Measurements from ENCODE around the gene FDCSP. TPM values are rescaled to one million over a fixed set of nuclear protein-coding genes. Genes with fewer than 3 reads are reported as not detected.

FDCSP gene
- total RNA-seq, 1 experiment from 2014 or later, result not detected

- intact Hi-C loops (cut with micrococcal nuclease; ENCODE audit: unreplicated experiment), result no loop called here
- no TSS peak for BruUV-seq (replicated peaks)
- H3K79me2 ChIP-seq (ENCODE audit: low read depth), result no peaks in the 10 kb centered on the region
These were observed 17.2 kb downstream of the FDCSP start for GRCh38 chr4:70243091-70243490.

DNA sequence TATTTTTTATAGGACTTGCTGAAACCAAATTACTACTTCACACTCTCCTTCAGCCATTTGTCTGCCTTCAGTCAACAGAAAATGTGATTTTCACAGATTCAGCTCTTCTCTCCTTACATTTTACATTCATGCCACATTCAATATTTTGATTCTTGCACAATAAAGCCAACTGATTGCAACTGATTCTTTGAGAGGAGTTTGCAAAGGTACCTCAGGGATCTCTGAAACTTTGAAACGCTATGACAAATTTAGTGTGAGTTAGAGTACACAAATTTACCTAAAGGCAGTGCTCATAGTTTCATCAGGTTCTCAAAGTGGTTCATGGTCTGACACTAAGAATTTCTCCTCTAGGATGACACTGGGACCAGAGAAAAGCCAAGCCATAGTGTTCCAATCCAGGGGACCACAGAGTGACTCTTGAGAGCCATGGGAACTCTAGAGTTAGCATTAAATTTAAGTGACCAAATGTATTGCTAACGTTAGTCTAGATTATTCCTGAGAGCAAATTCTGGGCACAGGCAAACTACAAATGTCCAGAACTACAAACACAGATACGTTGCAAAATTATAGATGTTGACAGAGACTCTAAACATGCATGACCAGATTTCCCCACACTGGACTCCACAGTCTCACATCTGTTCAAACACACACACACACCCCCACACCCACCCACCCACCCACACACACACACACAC lies 25.5 kb downstream of the FDCSP start:
- Histone ChIP-seq H2AFZ (no peak overlapping the region), H3K9me2 (ENCODE audit: insufficient read depth) (no peaks in the 10 kb centered on the region), H4K20me1 (ENCODE audit: insufficient read depth) (no peaks in the 10 kb centered on the region), H3K4me1 (replicated peaks; ENCODE audit: insufficient read depth) (no peaks in the 10 kb centered on the region), H3K27me3 (ENCODE audit: insufficient read depth, low read depth) (no peaks in the 10 kb centered on the region), H3F3A (ENCODE audit: insufficient read depth, low read depth) (no peaks in the 10 kb centered on the region), H3K27ac (no peak overlapping the region), H3K9me3 (ENCODE audit: insufficient read depth, low read depth) (no peaks in the 10 kb centered on the region), H3K36me3 (ENCODE audit: low read depth) (no peaks in the 10 kb centered on the region), H3K4me3 (no peak overlapping the region), H3K79me2 (ENCODE audit: low read depth) (no peaks in the 10 kb centered on the region), H3K4me2 (no peak overlapping the region)
- TF ChIP-seq EZH2 (IDR thresholded peaks at IDR 0.05; ENCODE audit: low read depth) (no peak), CTCF (conservative IDR thresholded peaks at IDR 0.05) (no peak)
- BruUV-seq (replicated peaks), result no TSS peak
- POLR2A ChIA-PET (ENCODE audit: unreplicated experiment), result no interaction called here
- CTCF ChIA-PET, result no interaction called here
- intact Hi-C loops (cut with micrococcal nuclease; ENCODE audit: unreplicated experiment), result no loop called here
- no peak for DNase-seq

More at GRCh38 chr4:70243091-70243490, 17.2 kb downstream of the FDCSP start:
- TF ChIP-seq CTCF (conservative IDR thresholded peaks at IDR 0.05) (no peak), EZH2 (IDR thresholded peaks at IDR 0.05; ENCODE audit: low read depth) (no peak)
- H3K27me3 ChIP-seq (ENCODE audit: insufficient read depth, low read depth), result no peaks in the 10 kb centered on the region
- H3K27ac ChIP-seq, result no peak overlapping the region
- CTCF ChIA-PET, result no interaction called here
- no peaks in the 10 kb centered on the region for H3K9me2 ChIP-seq (ENCODE audit: insufficient read depth)
- no peaks in the 10 kb centered on the region for H3F3A ChIP-seq (ENCODE audit: insufficient read depth, low read depth)
- H3K4me2 ChIP-seq, result no peak overlapping the region
- no peaks in the 10 kb centered on the region for H3K9me3 ChIP-seq (ENCODE audit: insufficient read depth, low read depth)
- no peaks in the 10 kb centered on the region for H3K36me3 ChIP-seq (ENCODE audit: low read depth)
- H3K4me1 ChIP-seq (replicated peaks; ENCODE audit: insufficient read depth), result no peaks in the 10 kb centered on the region
- no peak overlapping the region for H2AFZ ChIP-seq
- no peaks in the 10 kb centered on the region for H4K20me1 ChIP-seq (ENCODE audit: insufficient read depth)
- H3K4me3 ChIP-seq, result no peak overlapping the region
- DNase-seq, result no peak
- POLR2A ChIA-PET (ENCODE audit: unreplicated experiment), result no interaction called here

DNA sequence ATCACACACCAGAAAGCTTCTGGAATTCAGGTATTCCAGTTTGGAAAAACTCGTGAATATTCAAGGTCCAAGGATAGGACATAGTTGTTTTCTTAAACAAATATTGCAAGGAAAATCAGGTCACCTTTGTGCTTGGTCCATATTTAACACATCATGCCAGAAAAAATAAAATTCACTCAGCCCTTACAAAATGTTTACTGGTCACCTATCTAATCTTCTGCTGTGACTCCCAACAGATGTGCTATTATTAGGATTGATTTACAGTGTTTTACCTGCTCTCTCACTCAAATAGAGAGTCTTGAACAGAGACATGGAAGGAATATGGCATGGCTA lies 26.0 kb downstream of the FDCSP start:
- TF ChIP-seq EZH2 (IDR thresholded peaks at IDR 0.05; ENCODE audit: low read depth) (no peak), CTCF (conservative IDR thresholded peaks at IDR 0.05) (no peak)
- POLR2A ChIA-PET (ENCODE audit: unreplicated experiment), result no interaction called here
- Histone ChIP-seq H3K9me3 (ENCODE audit: insufficient read depth, low read depth) (no peaks in the 10 kb centered on the region), H3K9me2 (ENCODE audit: insufficient read depth) (no peaks in the 10 kb centered on the region), H3K4me1 (replicated peaks; ENCODE audit: insufficient read depth) (no peaks in the 10 kb centered on the region), H3K79me2 (ENCODE audit: low read depth) (no peaks in the 10 kb centered on the region), H3K27me3 (ENCODE audit: insufficient read depth, low read depth) (no peaks in the 10 kb centered on the region), H3K4me3 (no peak overlapping the region), H3K27ac (no peak overlapping the region), H2AFZ (no peak overlapping the region), H4K20me1 (ENCODE audit: insufficient read depth) (no peaks in the 10 kb centered on the region), H3K36me3 (ENCODE audit: low read depth) (no peaks in the 10 kb centered on the region), H3F3A (ENCODE audit: insufficient read depth, low read depth) (no peaks in the 10 kb centered on the region), H3K4me2 (no peak overlapping the region)
- no TSS peak for BruUV-seq (replicated peaks)
- CTCF ChIA-PET, result no interaction called here
- intact Hi-C loops (cut with micrococcal nuclease; ENCODE audit: unreplicated experiment), result no loop called here
- DNase-seq, result no peak
